ENCODE data around the gene ADGRD1.
"Not testable (repeated sequence)": the region's sequence is repeated elsewhere in the genome, so short reads cannot be mapped to it uniquely, and the experiment has no call there.

- TF ChIP-seq CTCF (IDR thresholded peaks at IDR 0.05; ENCODE audit: low read length); EZH2 (IDR thresholded peaks at IDR 0.05; ENCODE audit: borderline replicate concordance, low read length): not testable (repeated sequence)
These were observed 175.4 kb downstream of the ADGRD1 start for GRCh38 chr12:131128966-131129619.

All from OCI-LY1 (cell line).